SK-N-MC (cell line): Measurements from ENCODE around the gene FYTTD1.

Experiments used
- EZH2 ChIP-seq: fragments of 200-600 bp; sonication (generic); IDR thresholded peaks from one replicate; pipeline ENCODE4 v1.6.1; 2017; ENCODE audit warnings: antibody characterized with exemption
- FOXP2 ChIP-seq: optimal IDR thresholded peaks from 2 replicates; pipeline ENCODE3; 2011; ENCODE audit warnings: mild to moderate bottlenecking, moderate library complexity; ENCODE audit not compliant: insufficient read depth; ENCODE audit errors: extremely low read length, control extremely low read depth
- POLR2AphosphoS5 ChIP-seq: IDR thresholded peaks from 2 replicates; pipeline ENCODE4 v1.6.1; 2012; ENCODE audit warnings: mild to moderate bottlenecking, low read depth, low read length, borderline replicate concordance

DNA sequence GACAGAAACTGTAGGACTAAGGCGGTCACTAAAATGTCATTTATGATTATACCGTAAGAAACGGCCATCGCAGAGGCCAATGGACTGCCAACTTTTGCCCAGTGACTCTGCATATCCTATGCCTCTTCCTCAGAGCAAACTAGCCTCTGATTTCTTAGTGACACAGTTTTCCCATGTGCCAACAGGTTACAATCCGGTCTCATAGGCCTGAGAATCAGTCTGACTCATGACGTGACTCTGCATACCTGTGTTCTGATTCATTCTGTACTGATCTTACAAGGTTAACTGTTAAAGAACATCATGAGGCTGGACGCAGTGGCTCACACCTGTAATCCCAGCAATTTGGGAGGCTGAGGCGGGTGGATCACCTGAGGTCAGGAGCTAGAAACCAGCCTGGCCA, 30.8 kb upstream of the FYTTD1 start:
- TF ChIP-seq EZH2 (no peak), POLR2AphosphoS5 (no peak), FOXP2 (no peak)
